Lower leg skin (tissue), 4 donors: Measurements from ENCODE around the gene BCL11A. TPM values are rescaled to one million over a fixed set of nuclear protein-coding genes. Genes with fewer than 3 reads are reported as not detected.

Experiments used
- DNase-seq, 2 donors: peaks; one replicate each; pipeline ENCODE4 v3.0.0-alpha.2; 2019; ENCODE audit warnings: low spot score in 2 of 2
- H3K4me3 ChIP-seq: fragments of 200-600 bp; sonication (generic); 2 replicates; pipeline ENCODE4 v1.5.1; 2017; ENCODE audit warnings: mild to moderate bottlenecking, low read depth; ENCODE audit not compliant: poor library complexity, severe bottlenecking
- CTCF ChIP-seq, 3 donors: fragments of 450-650 bp; IDR thresholded peaks; one replicate each; pipeline ENCODE4 v1.5.1; 2016; ENCODE audit warnings: antibody characterized with exemption in 3 of 3, mild to moderate bottlenecking in 3 of 3, moderate library complexity in 2 of 3
- POLR2A ChIP-seq, 2 donors: fragments of 450-650 bp; IDR thresholded peaks; one replicate each; pipeline ENCODE4 v1.6.1; 2016 to 2017; ENCODE audit warnings: antibody characterized with exemption in 2 of 2, mild to moderate bottlenecking in 1 of 2, moderate library complexity in 1 of 2
- WGBS, 2 donors: methylation state at CpG; one replicate each; pipeline ENCODE4 v1.1.5; 2018; 5-methylcytosine and 5-hydroxymethylcytosine counted together
- intact Hi-C: fragments of 100-400 bp; cut with DNase I; formaldehyde crosslinking; loops from one replicate; pipeline ENCODE4 v1.15.0; 2023; ENCODE audit warnings: low total_unique reads
- total RNA-seq, 4 donors: library from RNA; depleted of rRNA; stranded (reverse); fragments of >200 nt; gene quantifications; one replicate each; pipeline ENCODE4 v1.1.0, GENCODE V29; 2016

BCL11A gene
- total RNA-seq, 4 donors from 2014 or later = 62.8 to 94.4 (median 71.5) TPM

GRCh38 chr2:60499651-60500265, 53.7 kb downstream of the BCL11A start:
- H3K4me3 ChIP-seq = no peak overlapping the region
- DNase-seq = no peak
- TF ChIP-seq CTCF (IDR thresholded peaks at IDR 0.05) = no peak
- TF ChIP-seq POLR2A (IDR thresholded peaks at IDR 0.05) = no peak
- intact Hi-C loops = no loop called here
- 44 to 69% methylated on average over 7 to 8 of the region's 8 CpGs for WGBS, 2 donors

- no peak for DNase-seq
- no peak overlapping the region for H3K4me3 ChIP-seq
- TF ChIP-seq POLR2A (IDR thresholded peaks at IDR 0.05) (no peak), CTCF (IDR thresholded peaks at IDR 0.05) (no peak)
These were observed 54.5 kb downstream of the BCL11A start for GRCh38 chr2:60498816-60499429.

GRCh38 chr2:60498127-60498815, 55.2 kb downstream of the BCL11A start:
- no peak overlapping the region for H3K4me3 ChIP-seq
- DNase-seq = no peak
- TF ChIP-seq POLR2A (IDR thresholded peaks at IDR 0.05) (no peak), CTCF (IDR thresholded peaks at IDR 0.05) (no peak)
- 93 to 96% methylated on average over 8 of the region's 8 CpGs for WGBS, 2 donors
- intact Hi-C loops = no loop called here

More at GRCh38 chr2:60498816-60499429, 54.5 kb downstream of the BCL11A start:
- intact Hi-C loops = no loop called here
- WGBS, 2 donors = 81 to 85% methylated on average over 8 of the region's 8 CpGs

GRCh38 chr2:60497500-60497899, 56.0 kb downstream of the BCL11A start:
- 66 to 76% methylated on average over 2 of the region's 2 CpGs for WGBS, 2 donors
- TF ChIP-seq CTCF (IDR thresholded peaks at IDR 0.05) (no peak), POLR2A (IDR thresholded peaks at IDR 0.05) (no peak)
- DNase-seq = no peak
- intact Hi-C loops = no loop called here
- H3K4me3 ChIP-seq = no peak overlapping the region

GRCh38 chr2:60496956-60497355, 56.5 kb downstream of the BCL11A start:
- 87 to 91% methylated on average over 5 of the region's 5 CpGs for WGBS, 2 donors
- intact Hi-C loops = no loop called here
- no peak for TF ChIP-seq POLR2A (IDR thresholded peaks at IDR 0.05)
- no peak for TF ChIP-seq CTCF (IDR thresholded peaks at IDR 0.05)
- no peak for DNase-seq
- H3K4me3 ChIP-seq = no peak overlapping the region
